Immature natural killer cell (primary cell): ENCODE data around the gene FAF2. TPM values are rescaled to one million over a fixed set of nuclear protein-coding genes. Genes with fewer than 3 reads are reported as not detected.

Experiments
- DNase-seq, 3 donors: peaks; one replicate each; pipeline ENCODE4 v3.0.0; 2022; ENCODE audit warnings: mixed read lengths in 1 of 3
- H3K27ac Mint-ChIP-seq, 6 donors: one replicate each; pipeline ENCODE4 v1.8.0; 2020; ENCODE audit warnings: mixed read lengths in 6 of 6, mild to moderate bottlenecking in 5 of 6, inconsistent platforms in 4 of 6, moderate library complexity in 3 of 6
- H3K27me3 Mint-ChIP-seq, 3 donors: one replicate each; pipeline ENCODE4 v1.8.0; 2020 to 2021; ENCODE audit warnings: low read depth in 3 of 3, mild to moderate bottlenecking in 3 of 3, mixed read lengths in 3 of 3, moderate library complexity in 3 of 3, inconsistent platforms in 1 of 3
- H3K36me3 Mint-ChIP-seq, 3 donors: one replicate each; pipeline ENCODE4 v1.8.0; 2020; ENCODE audit warnings: mixed read lengths in 3 of 3, inconsistent platforms in 2 of 3, mild to moderate bottlenecking in 2 of 3
- H3K4me1 Mint-ChIP-seq, 2 donors: one replicate each; pipeline ENCODE4 v1.8.0; 2020; ENCODE audit warnings: inconsistent platforms in 2 of 2, mild to moderate bottlenecking in 2 of 2, mixed read lengths in 2 of 2, moderate library complexity in 1 of 2
- H3K4me3 Mint-ChIP-seq, 5 donors: one replicate each; pipeline ENCODE4 v1.8.0; 2020; ENCODE audit warnings: mild to moderate bottlenecking in 5 of 5, mixed read lengths in 5 of 5, inconsistent platforms in 3 of 5, moderate library complexity in 3 of 5
- H3K9me3 Mint-ChIP-seq, 6 donors: one replicate each; pipeline ENCODE4 v1.8.0; 2020; ENCODE audit warnings: mild to moderate bottlenecking in 6 of 6, mixed read lengths in 6 of 6, inconsistent platforms in 4 of 6, moderate library complexity in 3 of 6
- polyA plus RNA-seq, 3 donors: library from polyadenylated mRNA; unstranded; fragments of 300-500 nt; fragmentation: Illumina TruSeq; gene quantifications; one replicate each; pipeline ENCODE4 v1.2.3, GENCODE V29; 2021

Gene FAF2
- polyA plus RNA-seq, 3 donors from 2014 or later = 9.0 to 17.6 (median 17.0) TPM

DNA sequence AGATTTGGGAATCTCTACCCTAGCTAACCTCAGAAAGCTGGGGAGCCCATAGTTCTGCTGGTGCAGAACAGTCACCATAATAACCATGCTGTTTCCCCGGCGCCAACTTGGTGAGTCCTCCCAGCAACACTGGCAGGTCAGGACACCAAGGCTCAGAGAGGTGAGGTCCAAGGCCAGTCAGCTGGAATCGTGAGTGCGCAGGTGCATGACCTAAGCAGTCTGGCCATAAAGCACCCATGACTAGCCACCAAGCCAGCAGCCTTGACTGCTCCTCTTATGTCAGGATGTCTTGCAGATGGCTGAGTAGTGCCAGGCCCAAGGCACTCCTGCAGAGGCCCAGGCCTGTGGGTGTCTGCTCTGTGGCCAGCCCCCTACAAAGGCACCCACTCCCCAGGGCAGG lies 86.5 kb downstream of the FAF2 start:
- peaks cover 19 to 39% (median 31%) of the 10 kb centered on the region in 3 donors for H3K27me3 Mint-ChIP-seq
- peaks cover 8 to 21% (median 10%) of the 10 kb centered on the region in 3 donors for H3K36me3 Mint-ChIP-seq
- peak overlapping the region; percentile 83 to 100 (median 98) for H3K4me3 Mint-ChIP-seq
- H3K9me3 Mint-ChIP-seq = no peaks in the 10 kb centered on the region
- no peak for DNase-seq
- peak overlapping the region; percentile 94 to 100 (median 97) for H3K27ac Mint-ChIP-seq
- peaks cover 61 to 65% of the 10 kb centered on the region in 2 donors for H3K4me1 Mint-ChIP-seq

DNA sequence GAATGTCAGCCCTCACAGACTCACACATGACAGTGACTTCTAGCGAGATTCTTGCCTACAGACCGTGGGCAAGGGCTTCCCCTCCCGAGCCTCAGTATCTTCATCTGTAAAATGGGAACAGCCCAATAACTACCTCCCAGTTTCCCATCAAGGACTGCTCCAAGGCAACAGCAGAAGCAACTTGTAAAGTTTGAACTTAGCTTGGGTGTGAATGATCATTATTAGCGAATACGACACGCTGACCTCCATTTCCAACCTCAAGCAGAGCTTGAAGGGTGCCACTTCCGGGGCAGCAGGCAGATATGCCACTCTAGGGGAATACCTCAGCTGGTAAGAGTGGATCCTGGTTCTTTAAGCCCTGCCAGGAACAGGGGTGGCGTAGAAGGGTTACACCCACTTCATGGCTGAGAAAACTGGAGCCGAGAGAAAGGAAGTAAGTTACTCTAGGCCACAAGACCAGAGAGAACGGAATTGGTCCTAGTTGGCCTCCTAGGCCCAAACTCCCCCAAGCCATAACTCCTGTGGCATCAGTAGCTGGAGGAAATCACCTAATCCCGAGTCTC lies 87.0 kb downstream of the FAF2 start:
- Mint-ChIP-seq H3K27ac (peak overlapping the region; percentile 94 to 100 (median 97)), H3K27me3 (peaks cover 17 to 36% (median 28%) of the 10 kb centered on the region in 3 donors), H3K9me3 (no peaks in the 10 kb centered on the region), H3K4me1 (peaks cover 63 to 67% of the 10 kb centered on the region in 2 donors), H3K36me3 (peaks cover 8 to 19% (median 10%) of the 10 kb centered on the region in 3 donors), H3K4me3 (peak overlapping the region; percentile 83 to 100 (median 98))
- peak; percentile 69 to 73 (median 72) for DNase-seq

DNA sequence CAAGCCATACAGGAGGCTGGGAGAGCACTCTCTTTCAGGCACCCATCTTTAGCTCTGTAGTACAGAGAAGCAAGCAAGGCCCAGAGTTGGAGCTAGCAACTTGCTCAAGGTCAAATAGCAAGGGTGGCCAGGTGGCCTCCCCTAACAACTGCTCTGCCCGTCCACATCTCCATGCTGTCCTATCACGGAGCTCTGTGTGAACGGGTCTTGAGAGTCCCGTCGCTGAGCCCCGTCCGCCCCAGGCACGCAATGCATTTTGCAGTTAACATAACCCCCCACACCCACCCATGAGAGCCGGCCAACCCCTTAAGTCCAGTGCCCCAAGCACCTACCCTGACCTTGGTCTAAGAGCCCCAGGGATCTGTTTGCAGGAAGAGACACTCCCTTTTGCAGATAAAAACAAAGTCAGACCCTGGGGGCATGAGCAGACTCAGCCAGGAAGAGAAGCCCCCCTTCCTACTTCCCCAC lies 87.5 kb downstream of the FAF2 start:
- no peak for DNase-seq
- peaks cover 17 to 36% (median 28%) of the 10 kb centered on the region in 3 donors for H3K27me3 Mint-ChIP-seq
- peaks cover 68 to 71% of the 10 kb centered on the region in 2 donors for H3K4me1 Mint-ChIP-seq
- H3K4me3 Mint-ChIP-seq = peak overlapping the region; percentile 83 to 100 (median 98)
- H3K9me3 Mint-ChIP-seq = no peaks in the 10 kb centered on the region
- H3K36me3 Mint-ChIP-seq = peaks cover 8 to 19% (median 10%) of the 10 kb centered on the region in 3 donors
- H3K27ac Mint-ChIP-seq = peak overlapping the region; percentile 94 to 100 (median 97)

DNA sequence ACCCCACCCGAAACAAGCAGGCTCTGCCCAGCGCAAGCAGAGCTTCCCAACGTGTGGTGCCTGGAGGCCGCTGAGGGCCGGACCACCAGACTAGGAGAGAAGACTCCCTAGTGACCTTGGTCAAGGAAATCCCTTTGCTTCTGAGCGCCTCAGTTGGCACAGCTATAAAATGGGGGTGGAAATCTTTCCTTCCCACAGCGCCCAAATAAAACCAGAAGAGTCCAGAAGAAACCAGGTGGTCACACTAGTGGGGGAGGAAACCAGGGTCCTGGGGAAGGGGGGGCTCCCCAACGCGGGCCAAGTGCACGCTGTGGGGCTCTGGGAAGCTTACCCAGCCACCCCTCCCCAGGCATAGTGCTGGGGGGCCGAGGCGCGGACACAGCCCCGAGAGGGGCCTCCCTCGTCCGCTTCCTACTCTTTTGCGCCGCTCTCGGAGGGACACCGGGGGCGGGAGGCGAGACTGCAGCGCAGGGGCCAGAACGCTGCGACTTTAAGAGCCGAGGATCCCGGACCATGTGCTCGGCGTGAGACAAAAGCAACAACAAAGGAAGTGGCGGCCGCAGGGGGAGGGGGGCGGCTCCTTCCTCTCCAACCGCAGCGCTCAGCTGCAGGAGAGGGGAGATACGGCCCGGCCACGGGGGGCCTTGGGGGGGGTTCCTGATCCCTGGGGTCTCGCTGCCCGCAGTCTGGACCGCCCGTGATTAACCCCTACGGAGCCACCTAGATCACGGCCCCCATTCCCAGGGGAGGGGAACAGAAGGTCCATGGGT lies 88.1 kb downstream of the FAF2 start:
- Mint-ChIP-seq H3K36me3 (peaks cover 5 to 16% (median 7%) of the 10 kb centered on the region in 3 donors), H3K4me3 (peak overlapping the region; percentile 83 to 100 (median 98)), H3K27ac (peak overlapping the region; percentile 94 to 100 (median 97)), H3K4me1 (peaks cover 69 to 72% of the 10 kb centered on the region in 2 donors), H3K27me3 (peaks cover 17 to 35% (median 28%) of the 10 kb centered on the region in 3 donors), H3K9me3 (no peaks in the 10 kb centered on the region)
- peak; percentile 88 to 89 (median 89) for DNase-seq

DNA sequence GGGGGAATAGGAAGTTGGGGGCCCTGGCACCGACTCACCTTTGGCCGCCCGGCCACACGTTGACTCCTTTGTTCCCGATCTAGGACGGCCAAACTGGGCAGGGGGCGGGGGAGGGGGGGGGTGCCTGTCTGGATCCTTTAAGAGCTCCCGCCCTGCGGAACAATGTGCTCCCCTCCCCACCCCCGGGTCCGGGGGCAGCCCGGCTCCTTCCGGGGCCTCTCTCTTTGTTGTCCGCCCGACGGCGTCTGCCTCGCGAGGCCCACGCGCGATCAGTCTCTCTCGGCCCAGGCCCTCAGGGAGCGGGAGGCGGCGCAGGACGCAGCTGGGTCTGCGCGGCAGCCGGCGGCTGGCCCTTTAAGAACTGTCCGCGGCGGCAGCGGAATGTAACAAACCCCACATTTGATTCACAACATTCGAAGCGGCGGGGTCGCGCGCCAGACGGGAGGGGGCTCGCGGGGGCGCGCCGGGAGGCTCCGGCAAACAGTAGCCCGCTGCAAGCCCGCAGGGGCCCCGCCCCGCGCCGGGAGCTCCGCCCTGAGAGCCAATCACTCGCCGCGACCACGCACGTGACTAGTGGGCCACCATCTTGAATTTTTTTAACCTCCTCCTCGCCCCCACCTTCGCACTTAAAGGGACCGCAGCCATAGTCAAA lies 88.8 kb downstream of the FAF2 start, which contains the start of gene RNF44:
Gene RNF44, minus strand, starts transcription at position 501 of the 652 bp plus-strand sequence. CDS start 4,930 bp downstream, outside the sequence.
- H3K27ac Mint-ChIP-seq = peak within 1 kb of the TSS; percentile 94 to 100 (median 100)
- H3K36me3 Mint-ChIP-seq = peaks cover 4 to 15% (median 7%) of the 10 kb centered on the region in 3 donors
- no peaks in the 10 kb centered on the region for H3K9me3 Mint-ChIP-seq
- peaks cover 72 to 73% of the 10 kb centered on the region in 2 donors for H3K4me1 Mint-ChIP-seq
- DNase-seq = peak; percentile 99 to 100 (median 99)
- peak within 1 kb of the TSS; percentile 83 to 100 (median 98) for H3K4me3 Mint-ChIP-seq
- H3K27me3 Mint-ChIP-seq = peaks cover 22 to 41% (median 34%) of the 10 kb centered on the region in 3 donors

DNA sequence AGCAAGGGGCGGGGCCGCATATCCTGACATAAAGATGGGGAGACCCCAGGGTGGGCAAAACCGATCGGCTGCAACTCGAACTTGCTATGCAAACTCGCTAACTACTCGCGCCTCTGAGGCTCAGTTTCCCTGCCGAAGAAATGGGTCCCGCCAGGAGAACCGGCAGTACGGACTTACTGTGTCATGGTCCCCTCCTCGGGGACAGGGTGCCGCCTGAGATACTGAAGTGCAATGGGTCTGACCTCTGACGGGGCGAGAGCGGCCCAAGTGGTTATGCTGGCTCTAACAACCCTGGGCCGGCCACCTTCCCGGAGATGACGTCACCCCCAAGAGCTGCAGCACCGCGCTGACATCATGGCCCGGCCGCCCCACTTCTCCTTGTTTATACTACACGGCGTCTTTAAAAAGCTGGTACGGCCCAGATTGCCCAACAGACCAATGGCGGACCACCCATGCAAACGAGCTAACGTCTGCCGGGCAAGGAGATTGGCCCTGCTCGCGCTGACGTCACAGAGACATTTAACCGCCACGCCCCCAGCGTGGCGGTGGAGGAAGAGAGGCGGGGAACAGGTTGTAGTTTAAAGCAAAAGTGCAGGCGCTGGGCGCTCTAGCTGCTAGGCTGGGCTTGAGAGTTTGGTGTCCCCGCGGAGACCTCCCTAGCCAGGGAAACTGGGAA lies 89.5 kb downstream of the FAF2 start:
- Mint-ChIP-seq H3K27ac (peak overlapping the region; percentile 94 to 100 (median 100)), H3K4me3 (peak overlapping the region; percentile 83 to 100 (median 98)), H3K4me1 (peaks cover 79% of the 10 kb centered on the region in 2 donors), H3K36me3 (peaks cover 4 to 15% (median 7%) of the 10 kb centered on the region in 3 donors), H3K27me3 (peaks cover 22 to 47% (median 34%) of the 10 kb centered on the region in 3 donors), H3K9me3 (no peaks in the 10 kb centered on the region)
- DNase-seq = peak; percentile 98 to 99 (median 98)

DNA sequence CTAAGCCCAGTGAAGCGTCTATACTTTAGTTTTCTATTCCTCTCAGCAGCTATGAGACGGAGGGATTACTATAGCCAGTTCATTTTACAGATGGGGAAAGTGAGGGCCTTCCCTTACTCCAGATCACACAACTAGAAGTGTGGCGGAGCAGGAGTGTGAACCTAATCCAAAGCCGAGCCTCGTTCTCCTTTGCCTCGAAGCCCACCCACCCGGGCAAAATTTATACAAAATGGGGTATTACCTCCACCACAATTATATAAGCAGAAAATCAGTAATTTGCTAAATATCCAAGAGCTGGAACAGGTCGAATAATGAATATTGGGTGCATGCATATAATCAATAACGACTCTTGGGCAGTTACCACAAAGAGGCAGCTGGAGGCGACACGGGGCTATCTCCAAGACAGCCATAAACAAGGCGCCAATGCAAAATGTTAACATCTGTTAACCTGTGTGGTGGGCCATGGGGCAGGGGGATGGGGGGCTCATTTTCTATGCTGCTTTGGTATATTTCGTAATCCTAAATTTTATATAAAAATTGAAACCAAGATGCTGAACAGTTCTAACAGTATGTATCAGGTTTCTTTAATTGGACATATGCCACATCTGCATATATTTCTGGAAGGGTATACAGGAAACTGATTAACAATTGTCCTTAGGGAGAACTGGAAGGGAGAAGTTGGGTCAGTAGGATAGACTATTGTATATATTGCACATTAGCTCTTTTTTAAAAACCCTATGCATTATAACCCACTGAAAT lies 90.2 kb downstream of the FAF2 start:
- peak overlapping the region; percentile 83 to 100 (median 98) for H3K4me3 Mint-ChIP-seq
- peak overlapping the region; percentile 94 to 100 (median 100) for H3K27ac Mint-ChIP-seq
- DNase-seq = no peak
- peaks cover 22 to 46% (median 30%) of the 10 kb centered on the region in 3 donors for H3K27me3 Mint-ChIP-seq
- no peaks in the 10 kb centered on the region for H3K9me3 Mint-ChIP-seq
- H3K36me3 Mint-ChIP-seq = peaks cover 4 to 14% (median 6%) of the 10 kb centered on the region in 3 donors
- H3K4me1 Mint-ChIP-seq = peaks cover 72 to 74% of the 10 kb centered on the region in 2 donors

DNA sequence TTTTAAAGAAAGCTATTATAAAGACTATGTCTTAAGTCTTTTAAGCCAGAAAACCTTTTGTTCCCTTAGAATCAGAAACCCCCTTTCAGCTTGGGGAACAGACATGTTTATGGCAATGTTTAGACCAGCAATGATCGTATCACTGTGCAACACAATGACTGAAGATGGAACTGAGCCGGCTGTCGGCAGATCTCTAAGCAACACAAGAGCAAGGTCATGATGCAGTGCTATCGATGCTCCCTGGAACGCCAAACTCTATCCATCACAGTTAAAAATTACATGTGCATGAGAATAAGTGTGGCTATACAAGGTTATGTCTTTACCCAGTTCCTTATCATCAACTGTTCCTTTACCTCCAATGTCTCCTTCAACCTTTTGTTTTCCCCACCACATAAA lies 90.8 kb downstream of the FAF2 start:
- Mint-ChIP-seq H3K27me3 (peaks cover 22 to 41% (median 29%) of the 10 kb centered on the region in 3 donors), H3K36me3 (peaks cover 0 to 8% (median under 1%) of the 10 kb centered on the region in 3 donors), H3K4me1 (peaks cover 70 to 73% of the 10 kb centered on the region in 2 donors), H3K4me3 (peak overlapping the region in 2 of 5 donors; percentile 30 to 38), H3K27ac (peak overlapping the region; percentile 94 to 100 (median 100)), H3K9me3 (no peaks in the 10 kb centered on the region)
- no peak for DNase-seq

DNA sequence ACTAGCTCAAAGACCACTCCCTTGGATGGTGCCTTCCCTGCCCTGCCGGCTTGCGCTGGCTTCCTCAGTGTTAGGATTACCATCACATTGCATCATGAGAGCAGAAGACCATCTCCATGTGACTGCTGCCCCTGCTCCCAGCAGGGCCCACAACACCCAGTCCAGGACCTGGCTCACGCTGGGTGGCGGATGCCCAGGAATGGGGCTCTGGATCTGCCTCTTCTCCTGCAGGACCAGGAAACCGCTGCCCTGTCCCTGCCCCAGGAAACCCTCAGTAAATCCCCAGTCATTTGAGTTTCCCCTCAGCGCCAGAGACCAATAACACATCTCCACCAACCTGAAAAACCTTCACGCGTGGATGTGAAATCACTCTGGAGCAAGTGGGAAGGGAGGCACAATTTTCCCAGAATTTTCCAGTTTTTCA lies 92.3 kb downstream of the FAF2 start:
- no peak for DNase-seq
- Mint-ChIP-seq H3K36me3 (no peaks in the 10 kb centered on the region), H3K9me3 (no peaks in the 10 kb centered on the region), H3K4me3 (peak overlapping the region; percentile 85 to 95 (median 87)), H3K27ac (peak overlapping the region; percentile 97 to 100 (median 98)), H3K27me3 (peaks cover 21 to 36% (median 24%) of the 10 kb centered on the region in 3 donors), H3K4me1 (peaks cover 69 to 73% of the 10 kb centered on the region in 2 donors)

DNA sequence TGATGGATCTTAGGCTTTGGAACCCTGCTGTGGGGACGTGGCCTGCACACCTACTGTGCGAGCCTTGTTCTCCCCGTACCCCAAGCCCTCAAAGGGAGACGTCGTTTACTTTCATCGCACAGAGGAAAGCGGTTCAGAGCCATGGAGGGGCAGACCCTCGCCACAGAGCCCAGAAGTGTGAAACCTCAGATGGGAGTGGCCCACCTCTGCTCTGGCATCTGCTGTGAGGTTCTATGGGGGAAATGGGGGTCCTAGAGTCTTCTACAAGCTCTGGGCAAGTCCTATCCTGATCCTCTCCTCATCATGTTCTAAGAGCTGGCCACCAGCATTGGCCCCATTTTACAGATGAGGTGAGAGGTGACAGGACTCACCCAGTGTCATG lies 92.8 kb downstream of the FAF2 start:
- peak; percentile 73 to 77 (median 74) for DNase-seq
- Mint-ChIP-seq H3K27ac (peak overlapping the region; percentile 97 to 100 (median 98)), H3K27me3 (peaks cover 19 to 31% (median 21%) of the 10 kb centered on the region in 3 donors), H3K9me3 (no peaks in the 10 kb centered on the region), H3K36me3 (no peaks in the 10 kb centered on the region), H3K4me1 (peaks cover 69 to 75% of the 10 kb centered on the region in 2 donors), H3K4me3 (peak overlapping the region; percentile 85 to 95 (median 87))

DNA sequence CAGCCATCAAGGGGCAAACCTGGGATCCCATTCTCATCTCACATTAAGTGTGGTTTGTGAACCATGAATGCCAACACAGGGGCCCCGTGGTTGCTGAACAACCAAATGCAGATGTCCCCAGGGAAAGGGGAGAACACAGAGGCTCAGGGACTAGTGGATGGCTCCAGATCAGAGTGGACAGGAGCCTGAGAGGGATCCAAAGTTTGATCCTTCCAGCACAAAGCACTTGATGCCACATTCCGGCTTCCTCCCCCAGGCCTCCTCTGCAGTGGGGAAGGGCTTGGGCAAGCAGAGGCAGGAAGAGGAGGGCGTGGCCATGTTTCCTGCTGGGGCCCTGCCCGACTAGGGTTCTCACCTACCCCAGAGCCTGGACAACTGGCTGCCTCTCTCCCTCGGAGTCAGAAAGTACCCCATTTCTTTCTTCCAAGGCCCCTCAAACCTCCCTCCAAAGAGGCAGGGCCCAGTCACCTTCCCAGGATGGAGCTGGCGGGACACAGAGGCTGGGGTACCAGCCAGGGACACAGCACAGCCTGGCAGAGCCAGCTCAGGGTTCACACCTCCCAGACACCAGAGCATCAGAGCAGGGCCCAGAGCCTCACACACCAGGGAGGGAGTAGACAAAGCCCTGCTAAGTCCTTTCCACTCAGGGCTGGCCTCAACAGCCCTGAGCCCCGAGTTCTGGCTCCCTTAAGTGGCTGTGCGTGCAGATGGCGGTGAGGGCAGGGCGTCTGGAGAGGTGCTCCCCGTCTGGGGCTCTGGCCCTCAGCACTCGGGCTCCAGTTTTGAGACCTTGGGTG lies 93.4 kb downstream of the FAF2 start:
- Mint-ChIP-seq H3K9me3 (no peaks in the 10 kb centered on the region), H3K27me3 (peaks cover 16 to 26% (median 19%) of the 10 kb centered on the region in 3 donors), H3K27ac (peak overlapping the region; percentile 97 to 100 (median 98)), H3K4me1 (peaks cover 73 to 75% of the 10 kb centered on the region in 2 donors), H3K4me3 (peak overlapping the region; percentile 85 to 95 (median 87)), H3K36me3 (no peaks in the 10 kb centered on the region)
- peak; percentile 74 to 79 (median 75) for DNase-seq
